HEK293 (cell line): Measurements from ENCODE around the gene BTAF1.

Experiments
- CTCF ChIA-PET: fragments of 350-600 bp; formaldehyde crosslinking; extraction: SDS; loops from one replicate; lab custom pipeline; 2021; ENCODE audit warnings: antibody characterized with exemption; lab: Yijun Ruan, JAX
- POLR2A ChIA-PET: fragments of 300-600 bp; formaldehyde crosslinking; extraction: SDS; loops from one replicate; lab custom pipeline; 2020; ENCODE audit warnings: antibody characterized with exemption, inconsistent platforms; lab: Yijun Ruan, JAX
- H3K27ac ChIP-seq: fragments of 200-500 bp; sonication (Bioruptor generic); 2 replicates; pipeline ENCODE4 v1.5.1; 2014; ENCODE audit warnings: low read depth, low read length, control low read depth, inconsistent platforms; ENCODE audit errors: extremely low read depth
- H3K36me3 ChIP-seq, 2 experiments: fragments of 200-500 bp in 1 of 2; sonication (Bioruptor generic) in 1 of 2; 1 replicate in 1 of 2; 2 replicates in 1 of 2; pipeline ENCODE4 v1.5.1; 2014 to 2017; ENCODE audit warnings: inconsistent platforms in 2 of 2, low read length in 2 of 2; ENCODE audit not compliant: control insufficient read depth in 2 of 2, insufficient read depth in 1 of 2
- H3K4me1 ChIP-seq: fragments of 200-500 bp; sonication (Bioruptor generic); 2 replicates; pipeline ENCODE4 v1.5.1; 2014; ENCODE audit warnings: mild to moderate bottlenecking, low read length, inconsistent platforms; ENCODE audit not compliant: control insufficient read depth, insufficient read depth
- H3K4me3 ChIP-seq: 2 replicates; pipeline ENCODE4 v1.5.1; 2011; ENCODE audit warnings: low read depth, mild to moderate bottlenecking, control low read depth, low read length, moderate library complexity
- H3K9me3 ChIP-seq: fragments of 200-500 bp; sonication (Bioruptor generic); 2 replicates; pipeline ENCODE4 v1.5.1; 2014; ENCODE audit warnings: low read depth, low read length, inconsistent platforms; ENCODE audit not compliant: control insufficient read depth, insufficient read depth
- GFI1B ChIP-seq: fragments of 450-650 bp; formaldehyde crosslinking; IDR thresholded peaks from 2 replicates; pipeline ENCODE4 v1.5.1; 2016; ENCODE audit warnings: missing biosample characterization, missing genetic modification characterization
- GLIS2 ChIP-seq: fragments of 450-650 bp; formaldehyde crosslinking; IDR thresholded peaks from 2 replicates; pipeline ENCODE4 v1.5.1; 2016; ENCODE audit warnings: missing biosample characterization, missing genetic modification characterization
- HOXA7 ChIP-seq: sonication (generic); formaldehyde crosslinking; IDR thresholded peaks from 2 replicates; pipeline ENCODE4 v1.8.1; 2022; ENCODE audit warnings: missing genetic modification reagents, borderline replicate concordance
- IKZF3 ChIP-seq: fragments of 450-650 bp; IDR thresholded peaks from 2 replicates; pipeline ENCODE4 v1.5.0; 2018; ENCODE audit warnings: missing biosample characterization, mild to moderate bottlenecking, missing genetic modification characterization, moderate library complexity
- KLF10 ChIP-seq: fragments of 450-650 bp; IDR thresholded peaks from 2 replicates; pipeline ENCODE4 v1.5.1; 2018; ENCODE audit warnings: missing biosample characterization, mild to moderate bottlenecking, missing genetic modification characterization
- MZF1 ChIP-seq: fragments of 450-650 bp; formaldehyde crosslinking; IDR thresholded peaks from 2 replicates; pipeline ENCODE4 v1.5.1; 2017; ENCODE audit warnings: missing biosample characterization, missing genetic modification characterization, borderline replicate concordance
- PRDM10 ChIP-seq: fragments of 450-650 bp; formaldehyde crosslinking; IDR thresholded peaks from 2 replicates; pipeline ENCODE4 v1.5.1; 2016; ENCODE audit warnings: missing biosample characterization, missing genetic modification characterization
- WT1 ChIP-seq: fragments of 450-650 bp; formaldehyde crosslinking; IDR thresholded peaks from 2 replicates; pipeline ENCODE4 v1.5.1; 2016; ENCODE audit warnings: missing biosample characterization, missing genetic modification characterization
- ZFP37 ChIP-seq: fragments of 450-650 bp; formaldehyde crosslinking; IDR thresholded peaks from 2 replicates; pipeline ENCODE4 v1.5.1; 2016; ENCODE audit warnings: missing biosample characterization, missing genetic modification characterization
- ZIC2 ChIP-seq: fragments of 450-650 bp; formaldehyde crosslinking; IDR thresholded peaks from 2 replicates; pipeline ENCODE4 v1.5.1; 2016; ENCODE audit warnings: missing biosample characterization, missing genetic modification characterization
- ZNF10 ChIP-seq: fragments of 450-650 bp; formaldehyde crosslinking; IDR thresholded peaks from 2 replicates; pipeline ENCODE4 v1.5.1; 2017; ENCODE audit warnings: missing biosample characterization, missing genetic modification characterization
- ZNF146 ChIP-seq: fragments of 450-650 bp; formaldehyde crosslinking; IDR thresholded peaks from 2 replicates; pipeline ENCODE4 v1.5.1; 2016; ENCODE audit warnings: missing biosample characterization, missing genetic modification characterization
- ZNF214 ChIP-seq: fragments of 450-650 bp; formaldehyde crosslinking; IDR thresholded peaks from 2 replicates; pipeline ENCODE4 v1.5.1; 2017; ENCODE audit warnings: missing biosample characterization, mild to moderate bottlenecking, missing genetic modification characterization, borderline replicate concordance
- ZNF335 ChIP-seq: fragments of 450-650 bp; formaldehyde crosslinking; conservative IDR thresholded peaks from 2 replicates; pipeline ENCODE4 v1.5.1; 2016; ENCODE audit warnings: missing biosample characterization, missing genetic modification characterization
- ZNF341 ChIP-seq: fragments of 450-650 bp; formaldehyde crosslinking; IDR thresholded peaks from 2 replicates; pipeline ENCODE4; 2016; ENCODE audit warnings: low read depth, missing biosample characterization, missing genetic modification characterization
- ZNF398 ChIP-seq: fragments of 450-650 bp; formaldehyde crosslinking; IDR thresholded peaks from 2 replicates; pipeline ENCODE4 v1.5.1; 2017; ENCODE audit warnings: missing biosample characterization, missing genetic modification characterization
- ZNF426 ChIP-seq: fragments of 450-650 bp; formaldehyde crosslinking; IDR thresholded peaks from 2 replicates; pipeline ENCODE4 v1.5.1; 2017; ENCODE audit warnings: missing biosample characterization, missing genetic modification characterization, mild to moderate bottlenecking, inconsistent platforms, moderate library complexity
- ZNF561 ChIP-seq: fragments of 450-650 bp; IDR thresholded peaks from 2 replicates; pipeline ENCODE4 v1.5.1; 2018; ENCODE audit warnings: missing biosample characterization, missing genetic modification characterization, borderline replicate concordance
- ZNF600 ChIP-seq: fragments of 450-650 bp; formaldehyde crosslinking; IDR thresholded peaks from 2 replicates; pipeline ENCODE4 v1.5.1; 2016; ENCODE audit warnings: missing biosample characterization, missing genetic modification characterization
- ZNF629 ChIP-seq: fragments of 450-650 bp; formaldehyde crosslinking; IDR thresholded peaks from 2 replicates; pipeline ENCODE4 v1.5.1; 2017; ENCODE audit warnings: missing biosample characterization, missing genetic modification characterization
- ZNF664 ChIP-seq: fragments of 450-650 bp; formaldehyde crosslinking; IDR thresholded peaks from 2 replicates; pipeline ENCODE4 v1.5.1; 2016; ENCODE audit warnings: missing biosample characterization, missing genetic modification characterization
- ZNF776 ChIP-seq: fragments of 450-650 bp; formaldehyde crosslinking; IDR thresholded peaks from 2 replicates; pipeline ENCODE4 v1.5.0; 2017; ENCODE audit warnings: missing biosample characterization, missing genetic modification characterization, borderline replicate concordance
- TF ChIP-seq, protein P1 (sequence below): fragments of 450-650 bp; formaldehyde crosslinking; optimal IDR thresholded peaks from 2 replicates; pipeline ENCODE3; 2016; ENCODE audit warnings: missing biosample characterization, mild to moderate bottlenecking, missing genetic modification characterization
- TF ChIP-seq, protein P2 (sequence below): fragments of 450-650 bp; formaldehyde crosslinking; IDR thresholded peaks from 2 replicates; pipeline ENCODE4 v1.5.1; 2016; ENCODE audit warnings: missing biosample characterization, missing genetic modification characterization
- TF ChIP-seq, protein P3 (sequence below): fragments of 450-650 bp; formaldehyde crosslinking; IDR thresholded peaks from 2 replicates; pipeline ENCODE4 v1.5.1; 2016; ENCODE audit warnings: missing biosample characterization, missing genetic modification characterization, low read depth
- TF ChIP-seq, protein P4 (sequence below): IDR thresholded peaks from 2 replicates; pipeline ENCODE4 v1.6.1; 2011; ENCODE audit warnings: mild to moderate bottlenecking, low read depth, low read length, borderline replicate concordance

Gene BTAF1

DNA sequence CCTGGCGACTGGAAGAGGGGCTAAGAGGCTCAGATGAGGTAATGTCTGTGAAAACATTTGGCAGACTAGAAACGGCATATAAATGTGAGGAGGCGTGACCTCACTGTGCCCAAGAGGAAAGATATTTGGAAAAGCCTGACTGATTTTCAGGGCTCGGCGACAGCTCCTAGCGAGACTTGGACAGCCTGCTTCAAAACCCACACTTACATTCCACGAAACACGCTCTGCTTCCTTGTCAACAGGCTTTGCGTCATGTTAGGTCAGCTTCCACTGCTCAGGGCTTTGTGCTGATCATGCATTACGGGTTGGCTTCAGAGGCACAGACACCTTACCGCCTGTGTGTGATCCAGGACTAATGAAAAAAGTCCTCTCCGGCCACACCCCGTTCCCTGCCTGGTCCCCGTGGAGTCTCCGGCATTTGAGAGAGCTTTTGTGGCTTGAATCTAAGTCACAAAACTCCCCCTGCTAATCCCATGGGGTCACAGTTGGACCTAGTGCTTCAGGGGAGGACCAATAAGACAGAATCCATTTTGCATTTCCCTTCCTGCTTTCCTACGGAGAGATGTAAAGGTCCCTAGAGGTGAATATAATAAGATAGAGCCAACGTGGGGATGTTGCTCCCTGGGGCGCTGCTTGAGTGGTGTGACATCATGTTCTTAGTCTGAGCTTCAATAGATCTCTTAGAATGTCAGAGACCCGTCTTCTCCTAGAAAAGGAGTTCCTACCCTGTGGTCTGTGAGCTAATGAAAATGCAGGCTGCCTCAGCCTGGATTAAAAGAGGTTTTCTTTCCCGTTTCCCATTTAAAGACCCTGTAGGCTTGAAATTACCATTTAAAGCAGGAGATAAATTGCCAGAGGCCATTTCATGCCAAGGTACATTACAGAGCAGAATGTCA, 39.8 kb upstream of the BTAF1 start:
- CTCF ChIA-PET = interaction anchor here (0.6 to 2.7 kb wide), 6 partner anchors 10 to 841 kb away, joined by 3 to 7 read pairs (median 4); no protein-coding TSS in a partner anchor
- peak overlapping the region; percentile 88 for H3K27ac ChIP-seq
- no peak for TF ChIP-seq GFI1B (tag by site-specific recombination)
- peak; percentile 56; the same call in 1 of the 2 replicates for TF ChIP-seq PRDM10
- peak; percentile 76; the same call in 1 of the 2 replicates for TF ChIP-seq MZF1 (tag by site-specific recombination)
- no peak for TF ChIP-seq ZNF776
- peak; percentile 67 for TF ChIP-seq GLIS2 (tag by site-specific recombination)
- no peak for TF ChIP-seq ZNF146 (tag by site-specific recombination)
- TF ChIP-seq, protein P1, sequence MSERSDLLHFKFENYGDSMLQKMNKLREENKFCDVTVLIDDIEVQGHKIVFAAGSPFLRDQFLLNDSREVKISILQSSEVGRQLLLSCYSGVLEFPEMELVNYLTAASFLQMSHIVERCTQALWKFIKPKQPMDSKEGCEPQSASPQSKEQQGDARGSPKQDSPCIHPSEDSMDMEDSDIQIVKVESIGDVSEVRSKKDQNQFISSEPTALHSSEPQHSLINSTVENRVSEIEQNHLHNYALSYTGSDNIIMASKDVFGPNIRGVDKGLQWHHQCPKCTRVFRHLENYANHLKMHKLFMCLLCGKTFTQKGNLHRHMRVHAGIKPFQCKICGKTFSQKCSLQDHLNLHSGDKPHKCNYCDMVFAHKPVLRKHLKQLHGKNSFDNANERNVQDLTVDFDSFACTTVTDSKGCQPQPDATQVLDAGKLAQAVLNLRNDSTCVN (tag by site-specific recombination) = no peak
- peak; percentile 96 for TF ChIP-seq ZNF10
- no peak for TF ChIP-seq WT1 (tag by site-specific recombination)
- TF ChIP-seq ZNF335 (tag by site-specific recombination) = peak; percentile 97
- peak; percentile 86; the same call in 1 of the 2 replicates for TF ChIP-seq ZNF600
- TF ChIP-seq ZNF426 (tag by site-specific recombination) = no peak
- no peak for TF ChIP-seq ZNF561 (tag by site-specific recombination)
- no peak for TF ChIP-seq ZNF398 (tag by site-specific recombination)
- TF ChIP-seq, protein P2, sequence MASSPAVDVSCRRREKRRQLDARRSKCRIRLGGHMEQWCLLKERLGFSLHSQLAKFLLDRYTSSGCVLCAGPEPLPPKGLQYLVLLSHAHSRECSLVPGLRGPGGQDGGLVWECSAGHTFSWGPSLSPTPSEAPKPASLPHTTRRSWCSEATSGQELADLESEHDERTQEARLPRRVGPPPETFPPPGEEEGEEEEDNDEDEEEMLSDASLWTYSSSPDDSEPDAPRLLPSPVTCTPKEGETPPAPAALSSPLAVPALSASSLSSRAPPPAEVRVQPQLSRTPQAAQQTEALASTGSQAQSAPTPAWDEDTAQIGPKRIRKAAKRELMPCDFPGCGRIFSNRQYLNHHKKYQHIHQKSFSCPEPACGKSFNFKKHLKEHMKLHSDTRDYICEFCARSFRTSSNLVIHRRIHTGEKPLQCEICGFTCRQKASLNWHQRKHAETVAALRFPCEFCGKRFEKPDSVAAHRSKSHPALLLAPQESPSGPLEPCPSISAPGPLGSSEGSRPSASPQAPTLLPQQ (tag by site-specific recombination) = peak; percentile 96
- TF ChIP-seq, protein P3, sequence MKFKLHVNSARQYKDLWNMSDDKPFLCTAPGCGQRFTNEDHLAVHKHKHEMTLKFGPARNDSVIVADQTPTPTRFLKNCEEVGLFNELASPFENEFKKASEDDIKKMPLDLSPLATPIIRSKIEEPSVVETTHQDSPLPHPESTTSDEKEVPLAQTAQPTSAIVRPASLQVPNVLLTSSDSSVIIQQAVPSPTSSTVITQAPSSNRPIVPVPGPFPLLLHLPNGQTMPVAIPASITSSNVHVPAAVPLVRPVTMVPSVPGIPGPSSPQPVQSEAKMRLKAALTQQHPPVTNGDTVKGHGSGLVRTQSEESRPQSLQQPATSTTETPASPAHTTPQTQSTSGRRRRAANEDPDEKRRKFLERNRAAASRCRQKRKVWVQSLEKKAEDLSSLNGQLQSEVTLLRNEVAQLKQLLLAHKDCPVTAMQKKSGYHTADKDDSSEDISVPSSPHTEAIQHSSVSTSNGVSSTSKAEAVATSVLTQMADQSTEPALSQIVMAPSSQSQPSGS (tag by site-specific recombination) = peak; percentile 91
- no peak for TF ChIP-seq ZNF664 (tag by site-specific recombination)
- TF ChIP-seq ZIC2 (tag by site-specific recombination) = peak; percentile 90
- TF ChIP-seq ZNF341 (tag by site-specific recombination) = peak; percentile 57
- no peak for TF ChIP-seq HOXA7 (CRISPR knock-in tag)
- peak; percentile 89 for TF ChIP-seq ZNF629 (tag by site-specific recombination)
- TF ChIP-seq KLF10 (tag by site-specific recombination) = peak; percentile 66
- peak; percentile 29; the same call in 1 of the 2 replicates for TF ChIP-seq ZFP37 (tag by site-specific recombination)
- TF ChIP-seq IKZF3 = peak; percentile 62
- no peak for TF ChIP-seq ZNF214
- TF ChIP-seq, protein P4, sequence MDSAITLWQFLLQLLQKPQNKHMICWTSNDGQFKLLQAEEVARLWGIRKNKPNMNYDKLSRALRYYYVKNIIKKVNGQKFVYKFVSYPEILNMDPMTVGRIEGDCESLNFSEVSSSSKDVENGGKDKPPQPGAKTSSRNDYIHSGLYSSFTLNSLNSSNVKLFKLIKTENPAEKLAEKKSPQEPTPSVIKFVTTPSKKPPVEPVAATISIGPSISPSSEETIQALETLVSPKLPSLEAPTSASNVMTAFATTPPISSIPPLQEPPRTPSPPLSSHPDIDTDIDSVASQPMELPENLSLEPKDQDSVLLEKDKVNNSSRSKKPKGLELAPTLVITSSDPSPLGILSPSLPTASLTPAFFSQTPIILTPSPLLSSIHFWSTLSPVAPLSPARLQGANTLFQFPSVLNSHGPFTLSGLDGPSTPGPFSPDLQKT = no peak

More for the DNA sequence above, 39.8 kb upstream of the BTAF1 start:
- POLR2A ChIA-PET = interaction anchor here (0.9 to 1.7 kb wide), 5 partner anchors 16 to 116 kb away, joined by 3 to 8 read pairs (median 5); partner anchors contain the start of genes BTAF1 and FGFBP3
- H3K4me3 ChIP-seq = peak overlapping the region; percentile 0; the same call in 1 of the 2 replicates
- no peaks in the 10 kb centered on the region for H3K36me3 ChIP-seq
- peaks cover 30% of the 10 kb centered on the region for H3K4me1 ChIP-seq
- H3K9me3 ChIP-seq = no peaks in the 10 kb centered on the region
